Measurements from ENCODE around the gene ENKD1. TPM values are rescaled to one million over a fixed set of nuclear protein-coding genes. Genes with fewer than 3 reads are reported as not detected.

The ENKD1 gene
- total RNA-seq, 4 donors from 2014 or later = 12.5 to 20.9 (median 15.3) TPM

- 35% methylated on average over 21 of the region's 21 CpGs; no CpG with 5 or more reads in 1 of the 2 donors for WGBS, 2 donors (ENCODE audit: low coverage in 1 of 2)
- TF ChIP-seq EP300 (IDR thresholded peaks at IDR 0.05; ENCODE audit: low read depth) (no peak), POLR2A (IDR thresholded peaks at IDR 0.05) (no peak), CTCF (IDR thresholded peaks at IDR 0.05) (no peak), POLR2AphosphoS5 (IDR thresholded peaks at IDR 0.05) (no peak)
- no peaks in the 10 kb centered on the region for H3K36me3 ChIP-seq
- peaks cover 18% of the 10 kb centered on the region for H3K27me3 ChIP-seq
- peaks cover 13 to 18% (median 17%) of the 10 kb centered on the region in 4 donors for H3K4me1 ChIP-seq
- peak overlapping the region; percentile 63 to 84 (median 76) for H3K4me3 ChIP-seq
- in situ Hi-C loops (cut with MboI; ENCODE audit: low pct_ligation_motif_present in 1 of 4, low pct_unique_long_range_greater_than_20kb in 1 of 4, low sequenced_read_pairs in 3 of 4) = loop anchor here in 2 of 4 donors (25.0 kb wide), 1 partner anchor 97 kb away; the partner anchor contains the start of gene CTCF (in 2 of the 2)
- no peak for DNase-seq
- intact Hi-C loops (cut with DNase I; ENCODE audit: low total_unique reads) = no loop called here
- peak overlapping the region in 3 of 4 donors; percentile 93 to 97 (median 93) for H3K27ac ChIP-seq
- H3K9me3 ChIP-seq = no peaks in the 10 kb centered on the region
Measured at GRCh38 chr16:67658849-67659674, 7.5 kb downstream of the ENKD1 start.

- Histone ChIP-seq H3K27ac (no peak overlapping the region), H3K4me3 (no peak overlapping the region), H3K9me3 (no peaks in the 10 kb centered on the region), H3K36me3 (no peaks in the 10 kb centered on the region), H3K27me3 (peaks cover 29% of the 10 kb centered on the region), H3K4me1 (peaks cover 19 to 26% (median 24%) of the 10 kb centered on the region in 4 donors)
- no peak for DNase-seq
- in situ Hi-C loops (cut with MboI; ENCODE audit: low pct_ligation_motif_present in 1 of 4, low pct_unique_long_range_greater_than_20kb in 1 of 4, low sequenced_read_pairs in 3 of 4) (loop anchor here in 2 of 4 donors (25.0 kb wide), 1 partner anchor 96 kb away; the partner anchor contains the start of gene CTCF (in 2 of the 2)), intact Hi-C loops (cut with DNase I; ENCODE audit: low total_unique reads) (no loop called here)
- TF ChIP-seq POLR2A (IDR thresholded peaks at IDR 0.05) (no peak), CTCF (IDR thresholded peaks at IDR 0.05) (no peak), EP300 (IDR thresholded peaks at IDR 0.05; ENCODE audit: low read depth) (no peak)
- 92% methylated on average over 18 of the region's 18 CpGs; no CpG with 5 or more reads in 1 of the 2 donors for WGBS, 2 donors (ENCODE audit: low coverage in 1 of 2)
Measured at GRCh38 chr16:67657751-67658518, 8.6 kb downstream of the ENKD1 start.

GRCh38 chr16:67657017-67657608 lies 9.4 kb downstream of the ENKD1 start:
- in situ Hi-C loops (cut with MboI; ENCODE audit: low pct_ligation_motif_present in 1 of 4, low pct_unique_long_range_greater_than_20kb in 1 of 4, low sequenced_read_pairs in 3 of 4) (loop anchor here in 2 of 4 donors (25.0 kb wide), 1 partner anchor 95 kb away; the partner anchor contains the start of gene CTCF (in 2 of the 2)), intact Hi-C loops (cut with DNase I; ENCODE audit: low total_unique reads) (no loop called here)
- H3K4me1 ChIP-seq = peaks cover 19 to 26% (median 24%) of the 10 kb centered on the region in 4 donors
- WGBS, 2 donors (ENCODE audit: low coverage in 1 of 2) = 90% methylated on average over 12 of the region's 16 CpGs; no CpG with 5 or more reads in 1 of the 2 donors
- no peak overlapping the region for H3K27ac ChIP-seq
- H3K4me3 ChIP-seq = no peak overlapping the region
- no peaks in the 10 kb centered on the region for H3K9me3 ChIP-seq
- no peak for TF ChIP-seq CTCF (IDR thresholded peaks at IDR 0.05)
- no peak for TF ChIP-seq POLR2AphosphoS5 (IDR thresholded peaks at IDR 0.05)
- no peak for TF ChIP-seq POLR2A (IDR thresholded peaks at IDR 0.05)
- no peak for TF ChIP-seq EP300 (IDR thresholded peaks at IDR 0.05; ENCODE audit: low read depth)
- peaks cover 37% of the 10 kb centered on the region for H3K27me3 ChIP-seq
- DNase-seq = peak; percentile 7
- no peaks in the 10 kb centered on the region for H3K36me3 ChIP-seq

All from transverse colon (tissue), 4 donors.